Neuronal stem cell (in vitro differentiated cells): ENCODE measurements around the gene FRS2.

Source experiments
- DNase-seq: peaks from one replicate; pipeline ENCODE4 v3.0.0-alpha.2; 2013; ENCODE audit warnings: low spot score
- H2AFZ ChIP-seq: one replicate; pipeline ENCODE4 v1.6.1; 2013; ENCODE audit warnings: mild to moderate bottlenecking, low read length, inconsistent platforms
- H2AK5ac ChIP-seq: 2 replicates; pipeline ENCODE4 v1.6.1; 2013; ENCODE audit warnings: low read depth, mild to moderate bottlenecking, inconsistent platforms, low read length, moderate library complexity, mixed read lengths
- H2BK120ac ChIP-seq: 2 replicates; pipeline ENCODE4 v1.6.1; 2013; ENCODE audit warnings: low read depth, mild to moderate bottlenecking, inconsistent platforms, low read length, moderate library complexity, mixed read lengths
- H2BK12ac ChIP-seq: one replicate; pipeline ENCODE4 v1.6.1; 2013; ENCODE audit warnings: low read length, inconsistent platforms
- H2BK15ac ChIP-seq: 2 replicates; pipeline ENCODE4 v1.6.1; 2013; ENCODE audit warnings: mild to moderate bottlenecking, low read length, inconsistent platforms, mixed read lengths
- H2BK5ac ChIP-seq: one replicate; pipeline ENCODE4 v1.6.1; 2013; ENCODE audit warnings: inconsistent platforms, mild to moderate bottlenecking, low read length, moderate library complexity
- H3K14ac ChIP-seq: one replicate; pipeline ENCODE4 v1.6.1; 2013; ENCODE audit warnings: low read length, inconsistent platforms
- H3K18ac ChIP-seq: 2 replicates; pipeline ENCODE4 v1.6.1; 2013; ENCODE audit warnings: low read length, inconsistent platforms
- H3K23ac ChIP-seq: 2 replicates; pipeline ENCODE4 v1.6.1; 2013; ENCODE audit warnings: low read depth, mild to moderate bottlenecking, mixed read lengths, low read length, inconsistent platforms; ENCODE audit not compliant: poor library complexity
- H3K27ac ChIP-seq: replicated peaks from 3 replicates; pipeline ENCODE4 v1.5.1; 2013; ENCODE audit warnings: low read length, inconsistent platforms
- H3K27me3 ChIP-seq, 3 experiments: 2 replicates each; pipeline ENCODE4 v1.6.1; 2013; ENCODE audit warnings: low read length in 3 of 3, mild to moderate bottlenecking in 2 of 3, inconsistent platforms in 1 of 3, low read depth in 1 of 3, mixed read lengths in 1 of 3, moderate library complexity in 1 of 3; ENCODE audit not compliant: control insufficient read depth in 3 of 3, insufficient read depth in 3 of 3
- H3K36me3 ChIP-seq, 2 donors: replicated peaks in 1 of 2; 2 replicates each; pipeline ENCODE4 v1.6.1; 2013; ENCODE audit warnings: low read length in 2 of 2; ENCODE audit not compliant: control insufficient read depth in 2 of 2, insufficient read depth in 2 of 2
- H3K4ac ChIP-seq: 2 replicates; pipeline ENCODE4 v1.6.1; 2013; ENCODE audit warnings: inconsistent platforms, mild to moderate bottlenecking, low read length, moderate library complexity
- H3K4me1 ChIP-seq, 2 donors: 1 replicate in 1 of 2; 2 replicates in 1 of 2; pipeline ENCODE4 v1.6.1; 2013; ENCODE audit warnings: low read length in 2 of 2, low read depth in 1 of 2; ENCODE audit not compliant: control insufficient read depth in 2 of 2, insufficient read depth in 1 of 2
- H3K4me2 ChIP-seq: one replicate; pipeline ENCODE4 v1.6.1; 2013; ENCODE audit warnings: mild to moderate bottlenecking, low read length, inconsistent platforms; ENCODE audit not compliant: insufficient read depth, poor library complexity, severe bottlenecking
- H3K4me3 ChIP-seq, 2 donors: 2 replicates each; pipeline ENCODE4 v1.5.1; 2013; ENCODE audit warnings: low read length in 2 of 2, mild to moderate bottlenecking in 2 of 2, inconsistent platforms in 1 of 2, moderate library complexity in 1 of 2
- H3K79me1 ChIP-seq: one replicate; pipeline ENCODE4 v1.6.1; 2013; ENCODE audit warnings: low read depth, mild to moderate bottlenecking, inconsistent platforms, low read length, moderate library complexity
- H3K9ac ChIP-seq: one replicate; pipeline ENCODE4 v1.6.1; 2013; ENCODE audit warnings: mild to moderate bottlenecking, low read depth, low read length, inconsistent platforms; ENCODE audit not compliant: poor library complexity
- H3K9me3 ChIP-seq, 2 donors: replicated peaks in 1 of 2; 2 replicates each; pipeline versions ENCODE3 to v1.6.1; 2013; ENCODE audit warnings: low read length in 2 of 2, mild to moderate bottlenecking in 2 of 2, inconsistent platforms in 1 of 2, low read depth in 1 of 2, mixed read lengths in 1 of 2, moderate library complexity in 1 of 2; ENCODE audit not compliant: control insufficient read depth in 2 of 2, insufficient read depth in 1 of 2
- H4K8ac ChIP-seq: one replicate; pipeline ENCODE4 v1.6.1; 2013; ENCODE audit warnings: low read depth, mild to moderate bottlenecking, inconsistent platforms, low read length, moderate library complexity
- H4K91ac ChIP-seq: one replicate; pipeline ENCODE4 v1.6.1; 2013; ENCODE audit warnings: low read length, low read depth, mild to moderate bottlenecking, inconsistent platforms; ENCODE audit not compliant: poor library complexity
- WGBS, 2 donors: extraction: QIAGEN DNeasy Blood & Tissue Kit; methylation state at CpG; one replicate each; pipeline ENCODE4 v1.1.7; 2013; ENCODE audit warnings: missing lambda C conversion rate in 2 of 2, mixed read lengths in 1 of 2; ENCODE audit not compliant: insufficient read length in 2 of 2, insufficient replicate concordance in 1 of 2; ENCODE audit errors: extremely low coverage in 2 of 2; 5-methylcytosine and 5-hydroxymethylcytosine counted together

The FRS2 gene

GRCh38 chr12:69517406-69517805 is 47.2 kb downstream of the FRS2 start:
- Histone ChIP-seq H3K36me3 (peaks cover 0 to 3% of the 10 kb centered on the region in 2 donors), H4K91ac (no peak overlapping the region), H3K14ac (no peak overlapping the region), H3K4me3 (no peak overlapping the region), H2BK5ac (no peak overlapping the region), H3K4me2 (no peak overlapping the region), H3K27ac (no peak overlapping the region), H2AK5ac (no peak overlapping the region), H2BK120ac (no peak overlapping the region), H3K4me1 (peaks cover 0 to 9% of the 10 kb centered on the region in 2 donors), H3K27me3 (no peaks in the 10 kb centered on the region), H3K9me3 (peaks cover 0 to 18% of the 10 kb centered on the region in 2 donors), H2BK15ac (no peak overlapping the region), H3K23ac (no peak overlapping the region), H3K9ac (no peak overlapping the region), H2BK12ac (no peak overlapping the region), H3K79me1 (no peaks in the 10 kb centered on the region), H2AFZ (no peak overlapping the region), H4K8ac (no peak overlapping the region), H3K4ac (no peak overlapping the region), H3K18ac (no peak overlapping the region)
- no peak for DNase-seq
- WGBS, 2 donors = no CpG with 5 or more reads among the region's 2 CpGs

- Histone ChIP-seq H3K18ac (no peak overlapping the region), H4K8ac (no peak overlapping the region), H3K14ac (no peak overlapping the region), H3K79me1 (peaks cover 8% of the 10 kb centered on the region), H3K23ac (no peak overlapping the region), H3K4me3 (no peak overlapping the region), H2AK5ac (no peak overlapping the region), H3K9ac (no peak overlapping the region), H2BK12ac (no peak overlapping the region), H3K27me3 (no peaks in the 10 kb centered on the region), H3K36me3 (peaks cover 0 to 3% of the 10 kb centered on the region in 2 donors), H2BK5ac (no peak overlapping the region), H2BK15ac (no peak overlapping the region), H3K9me3 (peaks cover 0 to 26% of the 10 kb centered on the region in 2 donors), H3K27ac (no peak overlapping the region), H2BK120ac (no peak overlapping the region), H2AFZ (no peak overlapping the region), H3K4me2 (no peak overlapping the region), H3K4ac (no peak overlapping the region), H3K4me1 (peaks cover 0 to 9% of the 10 kb centered on the region in 2 donors), H4K91ac (no peak overlapping the region)
- WGBS, 2 donors = no CpG with 5 or more reads among the region's 7 CpGs
- no peak for DNase-seq
Measured at GRCh38 chr12:69519871-69520270, 49.7 kb downstream of the FRS2 start.

- peak overlapping the region; percentile 18 for H2BK5ac ChIP-seq
- peak overlapping the region; percentile 35 for H3K23ac ChIP-seq
- no peaks in the 10 kb centered on the region for H3K4me1 ChIP-seq
- H3K9ac ChIP-seq = no peak overlapping the region
- no peak overlapping the region for H2AK5ac ChIP-seq
- no peak overlapping the region for H2BK120ac ChIP-seq
- H2AFZ ChIP-seq = no peak overlapping the region
- no peak overlapping the region for H2BK15ac ChIP-seq
- peak overlapping the region; percentile 50 for H2BK12ac ChIP-seq
- DNase-seq = no peak
- peak overlapping the region; percentile 75 for H3K14ac ChIP-seq
- no peak overlapping the region for H3K4me3 ChIP-seq
- peak overlapping the region; percentile 60 for H3K18ac ChIP-seq
- no peak overlapping the region for H3K4me2 ChIP-seq
- H3K36me3 ChIP-seq = no peaks in the 10 kb centered on the region
- H4K91ac ChIP-seq = no peak overlapping the region
- H3K27me3 ChIP-seq = no peaks in the 10 kb centered on the region
- WGBS, 2 donors = no CpG with 5 or more reads among the region's 11 CpGs
- H3K4ac ChIP-seq = no peak overlapping the region
- H3K79me1 ChIP-seq = peaks cover 8% of the 10 kb centered on the region
- H3K9me3 ChIP-seq = peaks cover 0 to 37% of the 10 kb centered on the region in 2 donors
- no peak overlapping the region for H3K27ac ChIP-seq
- H4K8ac ChIP-seq = no peak overlapping the region
Measured at GRCh38 chr12:69523433-69524330, 53.5 kb downstream of the FRS2 start.

GRCh38 chr12:69524331-69524630 is 54.1 kb downstream of the FRS2 start:
- Histone ChIP-seq H2AK5ac (no peak overlapping the region), H3K9ac (no peak overlapping the region), H3K23ac (no peak overlapping the region), H3K4ac (no peak overlapping the region), H3K4me2 (no peak overlapping the region), H3K14ac (peak overlapping the region; percentile 75), H4K91ac (no peak overlapping the region), H3K4me1 (no peaks in the 10 kb centered on the region), H3K27me3 (no peaks in the 10 kb centered on the region), H3K18ac (peak overlapping the region; percentile 60), H3K79me1 (peaks cover 8% of the 10 kb centered on the region), H4K8ac (no peak overlapping the region), H2BK12ac (no peak overlapping the region), H3K9me3 (peaks cover 0 to 37% of the 10 kb centered on the region in 2 donors), H2BK120ac (no peak overlapping the region), H2BK5ac (peak overlapping the region; percentile 18), H3K36me3 (no peaks in the 10 kb centered on the region), H3K4me3 (no peak overlapping the region), H2BK15ac (no peak overlapping the region), H2AFZ (no peak overlapping the region), H3K27ac (no peak overlapping the region)
- no peak for DNase-seq
- no CpG with 5 or more reads among the region's 2 CpGs for WGBS, 2 donors
